ENCODE data around the gene DTNBP1. TPM values are rescaled to one million over a fixed set of nuclear protein-coding genes. Genes with fewer than 3 reads are reported as not detected.

DTNBP1 gene
- total and polyA plus RNA-seq, 2 of the 13 experiments (the other 11 are each of a cell fraction or from before 2014, with no cell fraction given), result 6.6 to 19.1 TPM

DNA sequence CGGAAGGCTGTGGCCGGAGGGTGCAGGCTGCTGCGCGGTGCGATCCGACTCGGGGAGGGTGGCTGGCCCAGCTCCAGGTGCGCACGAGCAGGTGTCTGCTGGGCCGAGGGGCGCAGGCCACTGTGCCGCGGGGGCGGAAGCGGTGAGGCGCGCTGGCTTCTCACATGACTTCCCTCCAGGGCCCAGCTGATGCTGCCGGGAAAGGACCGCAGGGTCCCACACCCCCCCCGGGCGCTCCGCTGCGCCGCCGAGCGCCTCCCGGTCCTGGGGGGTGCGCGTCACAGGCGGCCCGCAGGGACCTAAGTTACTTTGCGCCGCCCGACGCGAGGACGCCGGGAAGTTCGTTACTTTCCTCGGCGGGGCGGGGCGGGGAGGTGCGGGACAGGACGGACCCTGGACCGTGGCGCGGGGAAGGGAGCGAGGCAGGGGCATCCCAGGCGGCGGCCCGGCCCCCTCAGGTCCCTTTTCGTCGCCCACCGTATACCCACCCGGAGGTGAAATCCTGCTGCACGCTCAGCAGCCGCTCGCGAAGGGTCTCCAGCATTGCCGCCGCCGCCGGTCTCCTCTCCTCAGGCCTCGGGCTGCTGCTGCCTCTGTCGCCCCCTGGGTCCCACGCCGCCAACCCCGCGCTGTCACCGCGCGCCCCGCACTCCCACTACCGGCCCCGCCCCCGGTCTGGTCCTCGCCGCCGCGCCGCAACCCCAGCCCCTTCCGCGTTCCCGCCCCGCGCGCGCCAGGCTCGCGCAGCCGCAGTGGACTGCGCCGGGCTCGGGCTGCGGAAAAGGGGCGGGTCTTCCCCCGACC, at the start of gene DTNBP1 (continued):
- TF ChIP-seq NR2F6 (IDR thresholded peaks at IDR 0.05), result no peak
- 0 out of 2 replicates have a peak, but pooled peaks have one; percentile 5 for TF ChIP-seq NR2F6 (CRISPR knock-in tag; IDR thresholded peaks at IDR 0.05)
- TF ChIP-seq ATF7 (IDR thresholded peaks at IDR 0.05), result no peak
- TF ChIP-seq ATF7 (CRISPR knock-in tag; IDR thresholded peaks at IDR 0.05), result peak; percentile 64; the same call in 1 of the 2 replicates
- TF ChIP-seq ZNF776 (CRISPR knock-in tag; IDR thresholded peaks at IDR 0.05), result peak; percentile 85
- peak; percentile 67; the same call in 1 of the 2 replicates for TF ChIP-seq DMAP1 (CRISPR knock-in tag; IDR thresholded peaks at IDR 0.05)
- TF ChIP-seq U2AF1 (optimal IDR thresholded peaks at IDR 0.05; ENCODE audit: low read depth, low read length), result no peak
- TF ChIP-seq, protein P1, sequence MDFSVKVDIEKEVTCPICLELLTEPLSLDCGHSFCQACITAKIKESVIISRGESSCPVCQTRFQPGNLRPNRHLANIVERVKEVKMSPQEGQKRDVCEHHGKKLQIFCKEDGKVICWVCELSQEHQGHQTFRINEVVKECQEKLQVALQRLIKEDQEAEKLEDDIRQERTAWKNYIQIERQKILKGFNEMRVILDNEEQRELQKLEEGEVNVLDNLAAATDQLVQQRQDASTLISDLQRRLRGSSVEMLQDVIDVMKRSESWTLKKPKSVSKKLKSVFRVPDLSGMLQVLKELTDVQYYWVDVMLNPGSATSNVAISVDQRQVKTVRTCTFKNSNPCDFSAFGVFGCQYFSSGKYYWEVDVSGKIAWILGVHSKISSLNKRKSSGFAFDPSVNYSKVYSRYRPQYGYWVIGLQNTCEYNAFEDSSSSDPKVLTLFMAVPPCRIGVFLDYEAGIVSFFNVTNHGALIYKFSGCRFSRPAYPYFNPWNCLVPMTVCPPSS (IDR thresholded peaks at IDR 0.05), result no peak
- TF ChIP-seq, protein P2, sequence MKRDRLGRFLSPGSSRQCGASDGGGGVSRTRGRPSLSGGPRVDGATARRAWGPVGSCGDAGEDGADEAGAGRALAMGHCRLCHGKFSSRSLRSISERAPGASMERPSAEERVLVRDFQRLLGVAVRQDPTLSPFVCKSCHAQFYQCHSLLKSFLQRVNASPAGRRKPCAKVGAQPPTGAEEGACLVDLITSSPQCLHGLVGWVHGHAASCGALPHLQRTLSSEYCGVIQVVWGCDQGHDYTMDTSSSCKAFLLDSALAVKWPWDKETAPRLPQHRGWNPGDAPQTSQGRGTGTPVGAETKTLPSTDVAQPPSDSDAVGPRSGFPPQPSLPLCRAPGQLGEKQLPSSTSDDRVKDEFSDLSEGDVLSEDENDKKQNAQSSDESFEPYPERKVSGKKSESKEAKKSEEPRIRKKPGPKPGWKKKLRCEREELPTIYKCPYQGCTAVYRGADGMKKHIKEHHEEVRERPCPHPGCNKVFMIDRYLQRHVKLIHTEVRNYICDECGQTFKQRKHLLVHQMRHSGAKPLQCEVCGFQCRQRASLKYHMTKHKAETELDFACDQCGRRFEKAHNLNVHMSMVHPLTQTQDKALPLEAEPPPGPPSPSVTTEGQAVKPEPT (CRISPR knock-in tag; IDR thresholded peaks at IDR 0.05; ENCODE audit: low read depth), result peak; percentile 82; the same call in 1 of the 2 replicates
- TF ChIP-seq ARNT (IDR thresholded peaks at IDR 0.05), result no peak
- TF ChIP-seq AKAP8 (CRISPR knock-in tag; IDR thresholded peaks at IDR 0.05), result peak; percentile 54; the same call in 1 of the 2 replicates
- no peak for TF ChIP-seq FIP1L1 (IDR thresholded peaks at IDR 0.05; ENCODE audit: borderline replicate concordance, insufficient read depth, low read depth, low read length)
- peak; percentile 93; the same call in 1 of the 2 replicates for TF ChIP-seq ZNF782 (CRISPR knock-in tag; IDR thresholded peaks at IDR 0.05; ENCODE audit: borderline replicate concordance)
- peak; percentile 69; the same call in 1 of the 2 replicates for TF ChIP-seq ZNF749 (CRISPR knock-in tag; IDR thresholded peaks at IDR 0.05; ENCODE audit: borderline replicate concordance)
- no peak; the same call in 1 of the 2 replicates for TF ChIP-seq SATB2 (CRISPR knock-in tag; IDR thresholded peaks at IDR 0.05)
- TF ChIP-seq, protein P3, sequence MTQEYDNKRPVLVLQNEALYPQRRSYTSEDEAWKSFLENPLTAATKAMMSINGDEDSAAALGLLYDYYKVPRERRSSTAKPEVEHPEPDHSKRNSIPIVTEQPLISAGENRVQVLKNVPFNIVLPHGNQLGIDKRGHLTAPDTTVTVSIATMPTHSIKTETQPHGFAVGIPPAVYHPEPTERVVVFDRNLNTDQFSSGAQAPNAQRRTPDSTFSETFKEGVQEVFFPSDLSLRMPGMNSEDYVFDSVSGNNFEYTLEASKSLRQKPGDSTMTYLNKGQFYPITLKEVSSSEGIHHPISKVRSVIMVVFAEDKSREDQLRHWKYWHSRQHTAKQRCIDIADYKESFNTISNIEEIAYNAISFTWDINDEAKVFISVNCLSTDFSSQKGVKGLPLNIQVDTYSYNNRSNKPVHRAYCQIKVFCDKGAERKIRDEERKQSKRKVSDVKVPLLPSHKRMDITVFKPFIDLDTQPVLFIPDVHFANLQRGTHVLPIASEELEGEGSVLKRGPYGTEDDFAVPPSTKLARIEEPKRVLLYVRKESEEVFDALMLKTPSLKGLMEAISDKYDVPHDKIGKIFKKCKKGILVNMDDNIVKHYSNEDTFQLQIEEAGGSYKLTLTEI (CRISPR knock-in tag; conservative IDR thresholded peaks at IDR 0.05), result no peak
- TF ChIP-seq, protein P4, sequence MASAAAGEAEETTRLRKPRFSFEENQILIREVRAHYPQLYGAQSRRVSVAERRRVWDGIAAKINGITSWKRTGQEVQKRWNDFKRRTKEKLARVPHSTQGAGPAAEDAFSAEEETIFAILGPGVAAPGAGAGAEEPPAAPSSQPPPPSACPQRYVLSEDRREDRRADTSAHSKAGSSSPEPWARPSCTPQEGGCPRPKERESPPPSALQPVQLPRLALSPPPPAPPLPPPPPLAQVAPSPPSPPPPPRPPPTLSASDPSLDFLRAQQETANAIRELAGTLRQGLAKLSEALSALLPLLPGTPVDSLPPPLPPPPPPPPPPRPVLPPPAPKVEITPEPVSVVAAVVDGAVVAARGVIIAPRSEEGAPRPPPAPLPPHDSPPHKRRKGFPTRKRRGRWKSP (CRISPR knock-in tag; IDR thresholded peaks at IDR 0.05), result peak; percentile 96
- TF ChIP-seq ZNF781 (CRISPR knock-in tag; IDR thresholded peaks at IDR 0.05; ENCODE audit: borderline replicate concordance, not compliant biosample characterization), result no peak

All from HepG2 (cell line).